GM21717 (cell line): Measurements from ENCODE around the gene SDR42E1.
"Not testable (repeated sequence)": the region's sequence is repeated elsewhere in the genome, so short reads cannot be mapped to it uniquely, and the experiment has no call there.

Source experiments
- ATAC-seq: cut with Tn5 transposase; IDR thresholded peaks from one replicate; pipeline ENCODE4 v1.9.1; 2021; ENCODE audit warnings: mild to moderate bottlenecking, moderate library complexity; ENCODE audit not compliant: unreplicated experiment

The SDR42E1 gene

GRCh38 chr16:82040296-82040695 is 29.0 kb upstream of the SDR42E1 start:
- ATAC-seq, result no peak

- no peak for ATAC-seq
These were observed 26.4 kb upstream of the SDR42E1 start for GRCh38 chr16:82037666-82038065.

- ATAC-seq, result no peak
These were observed 26.0 kb upstream of the SDR42E1 start for GRCh38 chr16:82037251-82037650.

GRCh38 chr16:82034981-82035612 is 23.8 kb upstream of the SDR42E1 start, which contains the start of gene HSD17B2:
TSS of gene HSD17B2 (plus strand) at chr16:82035253. CDS start at chr16:82035425, 172 bp downstream.
- no peak for ATAC-seq

DNA sequence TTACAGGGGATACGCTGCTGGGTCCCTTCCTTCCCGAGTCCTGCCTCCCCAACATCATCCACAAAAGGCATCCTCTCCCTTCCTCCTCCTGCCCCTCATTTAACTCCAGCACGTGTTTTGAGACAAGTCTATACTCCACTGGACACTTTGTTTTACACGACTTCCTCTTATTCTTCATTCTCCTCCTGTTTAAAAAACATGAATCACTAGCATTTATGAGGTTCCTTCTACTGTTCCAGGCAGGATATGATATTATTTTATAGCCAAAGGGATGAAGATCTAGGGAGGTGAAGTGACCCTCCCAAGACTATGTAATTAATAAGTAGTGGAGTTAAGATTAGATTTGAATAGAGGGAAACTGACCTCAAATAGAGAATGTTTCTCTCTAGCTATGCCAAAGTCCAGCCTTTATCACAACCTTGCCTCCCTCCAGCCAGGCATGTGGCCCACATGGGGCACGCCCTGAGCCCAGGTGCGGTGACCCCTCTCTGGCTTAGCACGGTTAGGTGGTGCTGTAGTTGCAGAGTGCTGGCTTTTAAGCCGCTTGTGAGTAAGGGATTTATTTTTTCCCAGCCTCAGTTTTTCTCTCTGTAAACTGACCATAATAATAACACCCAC is 22.5 kb upstream of the SDR42E1 start:
- no peak for ATAC-seq

GRCh38 chr16:82033006-82033405 is 21.7 kb upstream of the SDR42E1 start:
- no peak for ATAC-seq

DNA sequence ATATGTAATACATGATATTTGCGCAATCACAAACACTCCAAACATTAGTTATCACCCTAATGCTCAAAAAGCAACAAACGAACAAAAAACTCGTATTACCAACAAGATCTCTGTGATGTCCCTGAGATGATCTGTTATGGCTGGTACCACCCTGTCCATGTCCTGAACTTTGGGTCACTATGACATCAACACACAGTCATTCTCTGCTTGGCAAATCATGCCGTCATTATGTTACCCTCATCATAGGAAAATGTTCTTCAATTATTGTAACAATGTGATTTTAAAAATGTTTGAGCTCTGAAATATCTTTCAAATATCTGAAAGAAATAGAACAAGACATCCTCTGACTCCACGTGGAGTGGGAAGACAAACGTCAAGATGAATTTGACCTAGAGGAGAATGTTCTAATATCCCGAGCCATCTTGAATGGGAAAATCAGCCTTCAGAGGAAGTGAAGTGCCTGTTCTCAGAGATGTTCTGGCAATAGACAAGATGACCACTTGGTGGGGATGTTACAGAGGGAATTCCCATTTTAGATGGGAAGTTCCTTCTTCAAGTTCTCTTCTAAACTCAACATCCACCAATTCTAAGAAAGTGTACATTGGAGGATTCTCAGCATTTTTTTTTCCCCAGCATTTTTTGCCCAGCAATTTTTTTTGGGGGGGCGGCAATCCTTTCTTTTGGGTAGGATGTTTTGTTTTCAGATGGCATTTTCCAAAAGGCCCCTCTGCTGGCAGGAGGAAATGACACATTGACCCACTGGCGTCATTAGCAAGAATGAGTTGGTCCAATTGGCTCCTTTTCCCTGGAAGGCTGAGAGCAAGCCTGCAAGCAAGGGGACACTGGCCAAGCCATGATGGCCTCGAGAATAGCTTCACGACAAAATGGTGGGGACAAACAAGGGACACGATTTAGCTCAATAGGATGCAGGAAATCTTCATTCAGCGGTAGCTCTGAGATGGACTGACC is 20.1 kb upstream of the SDR42E1 start:
- no peak for ATAC-seq

DNA sequence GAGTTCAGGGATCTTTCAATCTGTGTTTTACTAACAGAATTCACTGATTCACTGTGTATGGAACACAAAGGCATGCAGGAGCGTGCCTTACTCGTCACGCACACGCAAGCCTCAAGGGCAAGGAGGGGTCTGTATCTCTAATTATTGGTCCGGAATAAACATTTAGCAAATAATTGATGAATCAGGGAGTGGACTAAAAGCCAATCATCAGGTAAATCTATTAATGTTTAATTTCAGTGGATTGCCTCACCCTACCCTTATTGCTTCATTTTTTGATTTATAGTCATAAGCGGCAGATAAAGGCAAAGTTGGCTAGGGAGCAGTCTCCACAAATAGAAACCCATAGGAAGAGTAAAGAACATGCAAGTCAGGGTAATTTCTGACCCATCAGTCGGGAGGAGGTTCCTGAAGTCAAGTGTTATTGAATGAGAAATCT is 16.4 kb upstream of the SDR42E1 start:
- ATAC-seq, result no peak

DNA sequence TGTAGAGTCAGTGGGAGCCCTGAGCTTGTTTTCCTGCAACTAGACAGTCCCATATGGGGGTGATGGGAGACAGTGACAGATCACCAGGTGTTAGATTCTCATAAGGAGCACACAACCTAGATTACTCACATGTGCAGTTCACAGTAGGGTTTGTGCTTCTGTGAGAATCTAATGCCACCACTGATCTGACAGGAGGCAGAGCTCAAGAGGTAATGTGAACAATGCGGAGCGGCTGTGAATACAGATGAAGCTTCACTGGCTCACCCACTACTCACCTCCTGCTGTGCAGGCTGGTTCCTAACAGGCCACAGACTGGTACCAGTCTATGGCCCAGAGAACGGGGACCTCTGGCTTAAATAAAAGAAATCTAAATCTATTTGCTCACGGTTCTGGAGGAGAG is 13.6 kb upstream of the SDR42E1 start:
- ATAC-seq, result no peak

- ATAC-seq, result no peak
These were observed 13.0 kb upstream of the SDR42E1 start for GRCh38 chr16:82024316-82024715.

- ATAC-seq, result no peak
These were observed 11.9 kb upstream of the SDR42E1 start for GRCh38 chr16:82023206-82023605.

DNA sequence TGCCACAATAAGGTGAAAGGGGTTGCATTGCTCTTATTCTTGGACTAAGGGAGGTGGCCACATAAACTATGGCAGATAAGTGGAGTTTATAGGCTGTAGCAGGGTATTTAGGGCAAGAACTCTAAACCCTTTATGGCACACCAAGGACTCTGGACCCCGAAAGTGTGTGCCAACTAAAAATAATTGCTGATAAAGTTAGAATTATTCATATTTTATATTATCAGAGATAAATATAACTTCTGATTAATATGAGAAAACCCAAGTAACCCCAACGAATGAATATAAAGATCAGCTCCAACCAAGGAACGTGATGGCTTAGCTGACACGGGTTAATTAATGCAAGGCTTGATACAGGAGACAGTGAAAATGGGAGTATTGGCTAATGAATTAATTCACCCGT is 8.8 kb upstream of the SDR42E1 start:
- ATAC-seq, result no peak

DNA sequence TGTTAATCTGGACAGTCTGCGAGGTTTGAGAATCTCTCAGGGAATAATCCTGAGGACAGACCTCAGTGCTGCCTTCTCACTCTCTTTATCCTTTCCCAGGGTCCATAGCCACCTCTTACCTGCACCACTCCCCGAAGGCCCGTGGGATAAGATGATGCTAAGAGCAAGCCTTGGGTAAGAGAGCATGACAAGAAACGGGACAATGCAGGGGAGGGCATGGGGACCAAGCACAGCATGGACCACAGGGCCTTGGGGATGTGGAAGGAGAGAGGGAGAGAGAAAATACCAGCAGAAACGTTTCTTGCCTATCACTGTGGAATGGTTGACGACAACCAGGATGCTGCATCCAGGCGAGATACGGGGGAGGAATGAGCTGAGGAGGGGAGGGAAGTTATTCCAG is 8.3 kb upstream of the SDR42E1 start:
- ATAC-seq, result no peak

- no peak for ATAC-seq
These were observed 6.8 kb upstream of the SDR42E1 start for GRCh38 chr16:82017911-82018568.

DNA sequence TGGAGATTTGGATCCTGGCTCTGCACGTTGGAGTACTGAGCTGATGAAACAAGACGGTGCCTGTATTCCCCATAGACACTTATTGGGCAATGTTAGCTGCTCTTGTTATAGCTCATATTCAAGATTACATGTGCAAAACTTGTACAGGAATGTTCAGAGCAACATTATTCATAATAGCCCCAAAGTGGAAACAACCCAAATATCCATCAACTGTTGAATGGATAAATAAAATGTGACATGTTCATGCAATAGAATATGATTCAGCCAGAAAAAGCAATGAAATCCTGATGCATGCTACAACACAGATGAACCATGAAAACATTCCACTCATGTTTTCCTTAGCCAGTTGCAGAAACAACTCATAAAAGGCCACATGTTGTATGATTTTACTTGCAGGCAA is 5.7 kb upstream of the SDR42E1 start:
- ATAC-seq, result no peak

DNA sequence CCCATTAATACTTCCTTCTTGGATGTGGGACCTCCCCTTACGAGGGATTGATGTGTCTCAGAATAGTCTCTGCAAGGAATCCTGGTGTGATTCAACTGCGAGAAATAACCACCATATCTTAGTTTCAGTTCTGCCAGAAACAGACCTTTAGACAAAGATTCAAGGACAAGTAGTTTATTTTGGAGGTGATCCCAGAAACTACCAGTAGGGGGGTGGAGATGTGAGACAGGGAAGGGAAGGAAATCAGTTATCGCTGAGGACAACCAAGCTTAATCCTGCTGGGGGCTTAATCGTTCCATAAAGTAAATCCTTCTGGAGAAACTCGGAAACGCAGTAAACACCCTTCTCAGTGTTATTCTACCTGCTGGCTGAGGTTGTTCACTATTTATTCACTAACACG is 5.0 kb upstream of the SDR42E1 start:
- no peak for ATAC-seq

GRCh38 chr16:82013139-82013538 is 1.9 kb upstream of the SDR42E1 start:
- no peak for ATAC-seq

DNA sequence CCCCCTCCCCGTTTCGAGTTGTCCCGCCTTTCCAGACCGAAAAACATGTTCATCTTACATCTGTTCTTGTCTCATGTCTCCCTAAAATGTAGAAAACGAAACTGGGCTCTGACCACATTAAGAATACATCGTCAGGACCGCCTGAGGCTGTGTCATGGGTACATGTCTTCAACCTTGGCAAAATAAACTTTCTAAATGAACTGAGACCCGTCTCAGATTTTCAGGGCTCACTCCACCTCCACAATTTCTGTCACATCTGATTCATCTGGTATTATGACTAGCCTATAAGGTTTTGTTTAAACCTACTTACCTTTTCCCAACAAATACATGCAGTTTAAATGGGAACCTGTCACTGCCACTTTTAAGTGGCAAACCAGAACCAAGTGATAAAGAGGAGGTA is 621 bp downstream of the SDR42E1 start:
- no peak for ATAC-seq

DNA sequence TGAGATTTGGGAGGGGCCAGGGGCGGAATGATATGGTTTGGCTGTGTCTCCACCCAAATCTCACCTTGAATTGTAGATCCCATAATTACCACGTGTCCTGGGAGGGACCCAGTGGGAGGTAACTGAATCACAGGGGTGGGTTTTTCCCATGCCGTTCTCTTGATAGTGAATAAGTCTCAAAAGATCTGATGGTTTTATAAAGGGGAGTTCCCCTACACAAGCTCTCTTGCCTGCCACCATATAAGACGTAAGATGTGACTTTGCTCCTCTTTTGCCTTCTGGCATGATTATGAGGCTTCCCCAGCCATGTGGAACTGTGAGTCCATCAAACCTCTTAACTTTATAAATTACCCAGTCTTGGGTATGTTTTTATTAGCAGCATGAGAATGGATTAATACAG is 1.5 kb downstream of the SDR42E1 start:
- ATAC-seq, result not testable (repeated sequence)

- no peak for ATAC-seq
These were observed 2.2 kb downstream of the SDR42E1 start for GRCh38 chr16:82008957-82009592.

GRCh38 chr16:82007189-82007588 is 4.1 kb downstream of the SDR42E1 start:
- no peak for ATAC-seq
